AG09319 (cell line): Measurements from ENCODE around the gene ASNSD1.

Source experiments
- DNase-seq: peaks from one replicate; pipeline ENCODE4 v3.0.0-alpha.2; 2010; ENCODE audit warnings: low read depth; ENCODE audit errors: extremely low read depth
- TF ChIP-seq, protein P1 (sequence below): IDR thresholded peaks from 2 replicates; pipeline ENCODE4 v1.5.1; 2011; ENCODE audit warnings: low read depth, mild to moderate bottlenecking, inconsistent platforms, low read length, moderate library complexity

Gene ASNSD1

GRCh38 chr2:189661148-189661956 lies at the start of gene ASNSD1:
TSS of gene ASNSD1 (plus strand) at chr2:189661459. CDS start at chr2:189666133, 4,674 bp downstream.
- peak; percentile 100 for DNase-seq
- TF ChIP-seq, protein P1, sequence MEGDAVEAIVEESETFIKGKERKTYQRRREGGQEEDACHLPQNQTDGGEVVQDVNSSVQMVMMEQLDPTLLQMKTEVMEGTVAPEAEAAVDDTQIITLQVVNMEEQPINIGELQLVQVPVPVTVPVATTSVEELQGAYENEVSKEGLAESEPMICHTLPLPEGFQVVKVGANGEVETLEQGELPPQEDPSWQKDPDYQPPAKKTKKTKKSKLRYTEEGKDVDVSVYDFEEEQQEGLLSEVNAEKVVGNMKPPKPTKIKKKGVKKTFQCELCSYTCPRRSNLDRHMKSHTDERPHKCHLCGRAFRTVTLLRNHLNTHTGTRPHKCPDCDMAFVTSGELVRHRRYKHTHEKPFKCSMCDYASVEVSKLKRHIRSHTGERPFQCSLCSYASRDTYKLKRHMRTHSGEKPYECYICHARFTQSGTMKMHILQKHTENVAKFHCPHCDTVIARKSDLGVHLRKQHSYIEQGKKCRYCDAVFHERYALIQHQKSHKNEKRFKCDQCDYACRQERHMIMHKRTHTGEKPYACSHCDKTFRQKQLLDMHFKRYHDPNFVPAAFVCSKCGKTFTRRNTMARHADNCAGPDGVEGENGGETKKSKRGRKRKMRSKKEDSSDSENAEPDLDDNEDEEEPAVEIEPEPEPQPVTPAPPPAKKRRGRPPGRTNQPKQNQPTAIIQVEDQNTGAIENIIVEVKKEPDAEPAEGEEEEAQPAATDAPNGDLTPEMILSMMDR = peak; percentile 90

- no peak for DNase-seq
- TF ChIP-seq, protein P1 = no peak
Observed at GRCh38 chr2:189613077-189613636, 48.1 kb upstream of the ASNSD1 start.

GRCh38 chr2:189613650-189614420 lies 47.4 kb upstream of the ASNSD1 start:
- TF ChIP-seq, protein P1 = no peak
- DNase-seq = no peak

- no peak for DNase-seq
Observed at GRCh38 chr2:189614585-189614984, 46.7 kb upstream of the ASNSD1 start.

DNA sequence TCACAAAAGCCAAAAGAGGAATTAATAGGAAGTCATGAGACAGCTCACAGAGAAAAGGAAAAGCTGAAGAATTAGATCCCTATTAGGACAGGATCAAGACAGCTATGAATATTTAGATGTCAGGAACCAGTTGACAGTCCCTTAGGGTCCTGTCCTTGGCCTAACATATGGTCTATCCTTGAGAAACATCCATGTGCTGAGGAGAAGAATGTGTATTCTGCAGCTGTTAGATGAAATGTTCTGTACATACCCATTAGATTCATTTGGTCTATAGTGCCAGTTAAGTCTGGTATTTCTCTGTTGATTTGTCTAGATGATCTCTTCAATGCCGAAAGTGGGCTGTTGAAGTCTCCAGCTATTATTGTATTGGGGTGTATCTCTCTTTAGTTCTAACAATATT lies 43.1 kb upstream of the ASNSD1 start:
- TF ChIP-seq, protein P1 = no peak

More at GRCh38 chr2:189614585-189614984, 46.7 kb upstream of the ASNSD1 start:
- TF ChIP-seq, protein P1 = no peak

DNA sequence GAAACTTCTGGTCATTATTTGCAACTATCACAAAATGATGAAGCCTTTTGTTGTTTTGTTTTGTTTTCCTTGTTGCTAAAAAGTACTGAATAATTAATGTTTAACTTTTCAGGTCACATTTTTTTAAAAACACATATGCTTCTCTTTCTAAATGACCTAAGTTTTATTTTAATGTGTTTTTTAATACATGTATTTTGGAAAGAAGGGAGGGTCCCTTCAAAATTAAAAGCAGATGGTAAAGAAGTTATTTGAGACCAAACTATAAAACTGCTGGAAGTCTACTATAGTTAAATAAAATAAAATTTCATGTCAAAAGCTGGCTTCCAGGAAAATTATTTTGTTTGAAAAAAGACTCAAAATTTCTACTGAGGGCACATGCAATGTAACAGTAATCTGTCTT lies 39.5 kb upstream of the ASNSD1 start:
- no peak for DNase-seq
- TF ChIP-seq, protein P1 = no peak

More for the DNA sequence above, 43.1 kb upstream of the ASNSD1 start:
- DNase-seq = no peak
